AG04449 (cell line): ENCODE data around the gene AADAC.
"Not testable (repeated sequence)": the region's sequence is repeated elsewhere in the genome, so short reads cannot be mapped to it uniquely, and the experiment has no call there.

Experiments
- CTCF ChIA-PET: fragments of 350-600 bp; formaldehyde crosslinking; extraction: SDS; loops from one replicate; lab custom pipeline; 2021; ENCODE audit warnings: antibody characterized with exemption; lab: Yijun Ruan, JAX
- POLR2A ChIA-PET: fragments of 400-600, 350-600 bp; formaldehyde crosslinking; extraction: SDS; loops from one replicate; lab custom pipeline; 2020; ENCODE audit warnings: antibody characterized with exemption, inconsistent platforms; lab: Yijun Ruan, JAX
- DNase-seq: peaks from one replicate; pipeline ENCODE4 v3.0.0-alpha.2; 2010; ENCODE audit warnings: low read depth, low spot score
- H3K4me3 ChIP-seq: 2 replicates; pipeline ENCODE4 v1.5.1; 2011; ENCODE audit warnings: low read depth, mild to moderate bottlenecking, control low read depth, low read length
- CTCF ChIP-seq: IDR thresholded peaks from one replicate; pipeline ENCODE4 v1.5.1; 2011; ENCODE audit warnings: mild to moderate bottlenecking, moderate library complexity, low read length, control low read depth, inconsistent platforms; ENCODE audit not compliant: insufficient read depth; ENCODE audit errors: missing control alignments

AADAC gene

GRCh38 chr3:151777880-151778279 lies 36.0 kb upstream of the AADAC start:
- H3K4me3 ChIP-seq = no peak overlapping the region
- no peak for TF ChIP-seq CTCF
- ChIA-PET POLR2A (interaction anchor here (0.6 kb wide), 1 partner anchor 197 kb away, joined by 3 read pairs; no protein-coding TSS in a partner anchor), CTCF (interaction anchor here (1.1 to 1.6 kb wide), 2 partner anchors 12 to 16 kb away, joined by 3 to 4 read pairs; no protein-coding TSS in a partner anchor)
- no peak for DNase-seq

- ChIA-PET POLR2A (no interaction called here), CTCF (no interaction called here)
- no peak for TF ChIP-seq CTCF
- no peak overlapping the region for H3K4me3 ChIP-seq
- no peak for DNase-seq
These were observed 26.3 kb upstream of the AADAC start for GRCh38 chr3:151787626-151788025.

- CTCF ChIA-PET = no interaction called here
- H3K4me3 ChIP-seq = no peak overlapping the region
- TF ChIP-seq CTCF = no peak
- DNase-seq = no peak
- POLR2A ChIA-PET = no interaction called here
These were observed 25.5 kb upstream of the AADAC start for GRCh38 chr3:151788401-151788800.

GRCh38 chr3:151789853-151790463 lies 24.0 kb upstream of the AADAC start:
- CTCF ChIA-PET = interaction anchor here (1.0 kb wide), 1 partner anchor 12 kb away, joined by 4 read pairs; no protein-coding TSS in a partner anchor
- DNase-seq = no peak
- POLR2A ChIA-PET = no interaction called here
- no peak for TF ChIP-seq CTCF
- no peak overlapping the region for H3K4me3 ChIP-seq

GRCh38 chr3:151790763-151791162 lies 23.2 kb upstream of the AADAC start:
- POLR2A ChIA-PET, H3K4me3 ChIP-seq: not testable (repeated sequence)
- CTCF ChIA-PET = interaction anchor here (1.0 kb wide), 1 partner anchor 13 kb away, joined by 4 read pairs; no protein-coding TSS in a partner anchor

GRCh38 chr3:151792411-151792810 lies 21.5 kb upstream of the AADAC start:
- no peak for DNase-seq
- ChIA-PET CTCF (no interaction called here), POLR2A (no interaction called here)
- TF ChIP-seq CTCF = no peak
- H3K4me3 ChIP-seq = no peak overlapping the region

More at GRCh38 chr3:151790763-151791162, 23.2 kb upstream of the AADAC start:
- not testable (repeated sequence) for DNase-seq
